ENCODE measurements around the gene KPNB1. TPM values are rescaled to one million over a fixed set of nuclear protein-coding genes. Genes with fewer than 3 reads are reported as not detected.

Gene KPNB1
- total RNA-seq, 1 experiment from 2014 or later = 437 TPM

DNA sequence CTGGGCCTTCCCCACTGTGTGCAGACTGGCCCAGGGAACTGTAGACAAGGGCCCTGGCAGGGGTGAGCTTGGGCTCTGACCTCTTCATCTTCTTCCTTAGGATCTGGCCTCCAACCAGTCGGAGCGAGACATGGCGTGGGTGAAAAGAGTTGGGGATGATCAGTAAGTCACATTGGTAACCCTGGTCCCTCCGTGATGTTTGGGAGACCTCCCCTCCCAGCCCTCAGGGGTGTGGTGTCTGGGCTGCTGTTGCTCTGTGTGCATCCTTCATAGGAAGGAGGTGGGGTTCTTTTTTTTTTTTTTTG is 49.8 kb downstream of the KPNB1 start:
- peaks cover 7% of the 10 kb centered on the region; the same call in 1 of the 2 replicates for H3K4me1 ChIP-seq (ENCODE audit: insufficient read depth, low read length)
- CTCF ChIA-PET = interaction anchor here (0.5 to 0.9 kb wide), 3 partner anchors 35 to 89 kb away, joined by 5 to 6 read pairs (median 5); no protein-coding TSS in a partner anchor
- H3K9me2 ChIP-seq (replicated peaks; ENCODE audit: low read length) = no peaks in the 10 kb centered on the region
- H3K4me3 ChIP-seq (ENCODE audit: low read length) = no peak overlapping the region
- TF ChIP-seq, protein P1, sequence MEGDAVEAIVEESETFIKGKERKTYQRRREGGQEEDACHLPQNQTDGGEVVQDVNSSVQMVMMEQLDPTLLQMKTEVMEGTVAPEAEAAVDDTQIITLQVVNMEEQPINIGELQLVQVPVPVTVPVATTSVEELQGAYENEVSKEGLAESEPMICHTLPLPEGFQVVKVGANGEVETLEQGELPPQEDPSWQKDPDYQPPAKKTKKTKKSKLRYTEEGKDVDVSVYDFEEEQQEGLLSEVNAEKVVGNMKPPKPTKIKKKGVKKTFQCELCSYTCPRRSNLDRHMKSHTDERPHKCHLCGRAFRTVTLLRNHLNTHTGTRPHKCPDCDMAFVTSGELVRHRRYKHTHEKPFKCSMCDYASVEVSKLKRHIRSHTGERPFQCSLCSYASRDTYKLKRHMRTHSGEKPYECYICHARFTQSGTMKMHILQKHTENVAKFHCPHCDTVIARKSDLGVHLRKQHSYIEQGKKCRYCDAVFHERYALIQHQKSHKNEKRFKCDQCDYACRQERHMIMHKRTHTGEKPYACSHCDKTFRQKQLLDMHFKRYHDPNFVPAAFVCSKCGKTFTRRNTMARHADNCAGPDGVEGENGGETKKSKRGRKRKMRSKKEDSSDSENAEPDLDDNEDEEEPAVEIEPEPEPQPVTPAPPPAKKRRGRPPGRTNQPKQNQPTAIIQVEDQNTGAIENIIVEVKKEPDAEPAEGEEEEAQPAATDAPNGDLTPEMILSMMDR (conservative IDR thresholded peaks at IDR 0.05; ENCODE audit: low read depth, low read length) = no peak
- TF ChIP-seq EZH2 (IDR thresholded peaks at IDR 0.05; ENCODE audit: low read length, unreplicated experiment) = no peak
- no peaks in the 10 kb centered on the region for H3K27me3 ChIP-seq (ENCODE audit: low read length)
- POLR2A ChIA-PET (ENCODE audit: unreplicated experiment) = no interaction called here
- no peaks in the 10 kb centered on the region for H4K20me1 ChIP-seq (ENCODE audit: low read length)
- no peaks in the 10 kb centered on the region for H3K9me3 ChIP-seq (ENCODE audit: low read length)
- H3K9ac ChIP-seq (ENCODE audit: low read length) = no peak overlapping the region
- ATAC-seq = no peak
- no peaks in the 10 kb centered on the region for H3F3A ChIP-seq (ENCODE audit: low read length, unreplicated experiment)
- no peak overlapping the region for H3K27ac ChIP-seq (ENCODE audit: low read length)
- no peak overlapping the region for H3K4me2 ChIP-seq (ENCODE audit: low read length)
- intact Hi-C loops (cut with micrococcal nuclease) = loop anchor here (1.0 kb wide), 1 partner anchor 103 kb away; no protein-coding TSS in a partner anchor
- no peak for DNase-seq
- no peak overlapping the region for H2AFZ ChIP-seq (ENCODE audit: low read length)
- H3K36me3 ChIP-seq (ENCODE audit: low read depth, low read length) = no peaks in the 10 kb centered on the region
- no TSS peak for BruUV-seq (replicated peaks)
- H3K79me2 ChIP-seq (ENCODE audit: low read length) = no peaks in the 10 kb centered on the region

DNA sequence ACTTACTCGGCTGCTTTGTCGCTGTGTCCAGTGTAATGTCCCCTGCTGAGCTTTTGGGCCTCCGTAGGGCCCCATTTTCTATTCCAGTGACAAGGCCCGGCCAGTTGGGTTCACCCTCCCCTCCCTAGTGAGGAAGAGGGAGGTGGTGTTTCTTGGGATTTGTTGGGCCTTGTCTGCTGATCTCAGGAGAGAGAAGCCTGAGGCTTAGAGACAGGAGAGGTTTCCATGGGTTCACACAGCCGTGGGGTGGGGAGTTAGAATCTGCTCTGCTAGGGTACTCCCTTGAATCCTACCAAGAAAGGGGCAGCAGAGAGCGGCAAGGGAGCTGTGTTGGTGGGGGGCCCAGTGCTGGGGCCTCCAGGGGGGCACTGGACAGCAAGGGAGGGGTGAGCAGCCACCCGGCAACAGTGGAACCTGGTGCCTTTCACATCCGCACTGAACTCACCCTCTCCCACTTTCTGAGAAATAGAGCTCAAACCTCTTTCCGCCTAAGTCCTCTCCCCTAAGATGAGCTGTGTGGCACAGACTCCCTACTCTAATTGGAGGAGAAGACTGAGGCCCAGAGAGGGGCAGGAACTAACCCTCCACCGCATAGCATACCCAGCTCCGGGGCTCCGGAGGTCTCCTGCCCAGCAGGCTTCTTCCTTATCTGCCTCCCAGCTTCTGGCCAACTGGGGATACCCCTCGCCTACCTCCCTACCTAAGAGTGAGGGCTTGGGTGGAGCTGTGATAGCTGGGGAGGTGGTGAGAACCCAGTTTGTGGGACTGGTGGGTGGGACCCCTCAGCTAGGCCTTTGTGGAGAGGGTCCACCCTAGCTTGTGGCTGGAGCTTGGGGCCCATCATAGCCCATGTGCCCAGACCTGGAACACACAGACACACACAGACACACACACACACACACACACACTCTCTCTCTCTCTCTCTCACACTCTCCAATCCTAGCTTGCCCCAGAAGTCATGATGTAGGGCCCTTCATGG is 51.0 kb downstream of the KPNB1 start:
- Histone ChIP-seq H4K20me1 (ENCODE audit: low read length) (no peaks in the 10 kb centered on the region), H3K79me2 (ENCODE audit: low read length) (no peaks in the 10 kb centered on the region), H3K4me2 (ENCODE audit: low read length) (no peak overlapping the region), H3K9me2 (replicated peaks; ENCODE audit: low read length) (no peaks in the 10 kb centered on the region), H3K4me1 (ENCODE audit: insufficient read depth, low read length) (no peaks in the 10 kb centered on the region), H3K27ac (ENCODE audit: low read length) (no peak overlapping the region), H3K36me3 (ENCODE audit: low read depth, low read length) (no peaks in the 10 kb centered on the region), H3K4me3 (ENCODE audit: low read length) (no peak overlapping the region), H3K9ac (ENCODE audit: low read length) (no peak overlapping the region), H3K27me3 (ENCODE audit: low read length) (no peaks in the 10 kb centered on the region), H3F3A (ENCODE audit: low read length, unreplicated experiment) (no peaks in the 10 kb centered on the region), H2AFZ (ENCODE audit: low read length) (no peak overlapping the region), H3K9me3 (ENCODE audit: low read length) (no peaks in the 10 kb centered on the region)
- no peak for DNase-seq
- BruUV-seq (replicated peaks) = no TSS peak
- no peak for ATAC-seq
- CTCF ChIA-PET = interaction anchor here (0.6 kb wide), 1 partner anchor 101 kb away, joined by 3 read pairs; no protein-coding TSS in a partner anchor
- intact Hi-C loops (cut with micrococcal nuclease) = no loop called here
- TF ChIP-seq, protein P1 (conservative IDR thresholded peaks at IDR 0.05; ENCODE audit: low read depth, low read length) = no peak
- TF ChIP-seq EZH2 (IDR thresholded peaks at IDR 0.05; ENCODE audit: low read length, unreplicated experiment) (no peak), EZH2phosphoT487 (IDR thresholded peaks at IDR 0.05; ENCODE audit: borderline replicate concordance, low read length) (no peak)
- POLR2A ChIA-PET (ENCODE audit: unreplicated experiment) = no interaction called here

DNA sequence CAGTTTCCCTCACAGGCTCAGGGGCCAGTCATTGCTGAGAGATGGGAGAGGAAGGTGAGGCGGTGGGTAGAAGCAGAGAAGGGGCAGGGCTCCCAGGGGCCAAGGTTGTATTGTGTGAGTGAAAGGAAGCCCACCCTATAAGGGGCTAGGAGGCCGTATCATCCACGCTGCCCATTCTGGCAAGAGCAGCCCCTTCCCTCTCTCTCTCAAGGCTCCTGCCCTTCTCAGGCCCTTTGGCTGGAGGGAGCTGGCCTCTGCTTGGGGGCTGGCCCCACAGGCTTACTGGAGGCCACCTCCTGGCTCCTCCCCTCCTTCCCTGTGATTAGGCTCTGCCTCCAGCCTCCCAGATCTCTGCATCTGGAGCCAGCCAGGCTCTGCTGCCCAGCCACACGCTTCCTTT is 51.9 kb downstream of the KPNB1 start:
- Histone ChIP-seq H3K4me1 (ENCODE audit: insufficient read depth, low read length) (no peaks in the 10 kb centered on the region), H3K9me2 (replicated peaks; ENCODE audit: low read length) (no peaks in the 10 kb centered on the region), H3F3A (ENCODE audit: low read length, unreplicated experiment) (no peaks in the 10 kb centered on the region), H3K9ac (ENCODE audit: low read length) (no peak overlapping the region), H2AFZ (ENCODE audit: low read length) (no peak overlapping the region), H4K20me1 (ENCODE audit: low read length) (no peaks in the 10 kb centered on the region), H3K36me3 (ENCODE audit: low read depth, low read length) (no peaks in the 10 kb centered on the region), H3K4me3 (ENCODE audit: low read length) (no peak overlapping the region), H3K27ac (ENCODE audit: low read length) (no peak overlapping the region), H3K9me3 (ENCODE audit: low read length) (no peaks in the 10 kb centered on the region), H3K79me2 (ENCODE audit: low read length) (no peaks in the 10 kb centered on the region), H3K27me3 (ENCODE audit: low read length) (no peaks in the 10 kb centered on the region), H3K4me2 (ENCODE audit: low read length) (no peak overlapping the region)
- intact Hi-C loops (cut with micrococcal nuclease) = no loop called here
- CTCF ChIA-PET = no interaction called here
- no peak for TF ChIP-seq EZH2phosphoT487 (IDR thresholded peaks at IDR 0.05; ENCODE audit: borderline replicate concordance, low read length)
- TF ChIP-seq, protein P1 (conservative IDR thresholded peaks at IDR 0.05; ENCODE audit: low read depth, low read length) = no peak
- no peak for TF ChIP-seq EZH2 (IDR thresholded peaks at IDR 0.05; ENCODE audit: low read length, unreplicated experiment)
- POLR2A ChIA-PET (ENCODE audit: unreplicated experiment) = no interaction called here
- DNase-seq = no peak
- ATAC-seq = no peak
- BruUV-seq (replicated peaks) = no TSS peak

All from PC-3 (cell line).